T47D (cell line): ENCODE data around the gene ARHGEF16.
A peak's percentile ranks its signal among the peaks of the same experiment; 100 is the strongest.

ENCODE experiments used
- DNase-seq, 2 experiments: peaks; one replicate each; pipeline versions ENCODE4 v3.0.0 to v3.0.0-alpha.2; 2011 to 2012; ENCODE audit warnings: low read depth in 1 of 2, low spot score in 1 of 2
- JUND ChIP-seq: IDR thresholded peaks from 2 replicates; pipeline ENCODE4 v1.6.1; 2012; ENCODE audit warnings: low read depth
- in situ Hi-C: cut with HindIII; loops from 2 replicates; pipeline ENCODE4 v1.10.0; 2016; ENCODE audit warnings: low sequenced_read_pairs, low pct_unique_long_range_greater_than_20kb

Gene ARHGEF16

DNA sequence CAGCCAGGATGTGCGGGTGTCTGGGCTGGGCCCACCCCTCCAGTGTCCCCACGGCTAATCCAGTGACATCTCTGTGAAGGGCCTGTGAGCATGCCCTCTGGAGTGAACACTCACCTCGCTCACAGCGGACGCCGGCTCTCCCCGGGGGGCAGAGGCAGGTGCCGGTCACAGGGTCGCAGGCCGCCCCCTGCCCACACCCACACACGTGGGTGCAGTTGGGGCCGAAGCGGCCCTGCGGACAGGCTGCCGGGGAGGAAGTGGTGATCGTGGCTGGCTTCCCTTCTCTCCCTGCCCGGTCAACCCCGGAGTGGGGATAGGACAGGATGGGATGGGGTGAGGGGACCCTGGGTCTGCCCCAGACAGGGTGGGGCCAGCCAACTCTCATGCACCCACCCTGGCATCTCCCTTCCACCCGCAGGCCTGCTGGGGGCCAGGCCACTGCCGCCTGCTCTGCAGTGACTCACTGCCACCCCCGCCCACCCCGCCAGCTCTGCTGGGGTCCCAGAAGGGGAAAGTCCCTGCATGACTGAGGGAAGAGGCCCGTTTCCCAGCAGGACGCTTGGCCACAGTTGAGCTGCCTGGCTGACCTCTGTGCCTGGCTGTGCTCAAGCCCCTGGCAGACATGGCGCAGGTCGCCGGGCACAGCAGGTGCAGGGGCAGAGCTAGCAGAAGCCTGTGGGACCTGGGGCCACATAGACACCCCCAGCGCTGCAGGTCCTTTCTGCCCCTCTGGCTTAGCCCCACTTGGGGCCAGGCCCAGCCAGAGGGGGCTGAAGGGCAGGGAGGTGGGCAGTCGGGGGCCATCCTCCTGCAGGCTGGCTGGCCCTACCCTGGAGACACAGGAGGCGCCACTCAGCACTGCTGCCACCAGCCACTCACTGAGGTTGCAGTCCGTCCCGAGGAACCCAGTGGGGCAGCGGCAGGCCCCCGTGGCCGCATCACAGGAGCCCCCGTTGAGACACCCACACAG lies 41.6 kb downstream of the ARHGEF16 start:
- no peak for TF ChIP-seq JUND
- in situ Hi-C loops: no loop called here
- DNase-seq: no peak

DNA sequence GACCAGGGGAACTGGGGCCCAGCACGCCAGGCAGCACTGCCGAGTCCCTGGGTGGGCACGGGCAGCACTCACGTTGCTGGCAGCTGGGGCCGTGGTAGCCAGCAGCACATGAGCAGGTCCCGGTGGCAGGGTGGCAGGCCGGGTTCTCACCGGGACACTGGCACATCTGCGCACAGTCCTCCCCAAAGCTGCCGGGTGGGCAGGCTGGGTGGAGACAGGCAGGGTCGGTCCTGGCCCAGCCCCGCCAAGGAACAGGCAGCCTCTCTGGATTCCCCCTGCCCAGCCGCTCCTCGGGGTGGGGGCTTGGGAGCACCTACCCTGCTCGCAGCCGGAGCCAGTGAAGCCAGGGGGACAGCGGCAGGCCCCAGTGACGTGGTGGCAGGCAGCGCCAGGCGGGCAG lies 42.5 kb downstream of the ARHGEF16 start:
- no peak for DNase-seq
- TF ChIP-seq JUND: no peak
- in situ Hi-C loops: no loop called here

DNA sequence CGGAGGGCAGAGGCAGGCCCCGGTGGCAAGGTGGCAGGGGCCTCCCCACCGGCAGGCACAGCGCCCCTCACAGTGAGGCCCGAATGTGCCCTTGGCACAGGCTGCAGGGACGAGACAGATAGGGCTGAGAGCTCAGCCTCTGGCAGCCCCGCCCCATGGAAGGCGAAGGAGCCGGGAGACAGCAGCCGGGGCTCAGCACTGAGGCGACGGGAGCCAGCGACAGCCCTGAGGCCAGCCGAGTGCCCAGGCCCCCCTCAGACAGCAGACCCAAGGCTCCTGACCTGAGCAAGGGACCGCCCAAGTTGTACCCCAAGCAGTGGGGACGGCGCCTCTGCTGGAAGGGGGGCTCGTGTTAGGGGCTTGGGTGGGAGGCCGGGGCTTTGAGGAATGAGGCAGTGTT lies 43.1 kb downstream of the ARHGEF16 start:
- in situ Hi-C loops: no loop called here
- DNase-seq: no peak
- TF ChIP-seq JUND: no peak

GRCh38 chr1:3498246-3498930 lies 43.9 kb downstream of the ARHGEF16 start:
- in situ Hi-C loops: no loop called here
- DNase-seq: no peak
- no peak for TF ChIP-seq JUND

DNA sequence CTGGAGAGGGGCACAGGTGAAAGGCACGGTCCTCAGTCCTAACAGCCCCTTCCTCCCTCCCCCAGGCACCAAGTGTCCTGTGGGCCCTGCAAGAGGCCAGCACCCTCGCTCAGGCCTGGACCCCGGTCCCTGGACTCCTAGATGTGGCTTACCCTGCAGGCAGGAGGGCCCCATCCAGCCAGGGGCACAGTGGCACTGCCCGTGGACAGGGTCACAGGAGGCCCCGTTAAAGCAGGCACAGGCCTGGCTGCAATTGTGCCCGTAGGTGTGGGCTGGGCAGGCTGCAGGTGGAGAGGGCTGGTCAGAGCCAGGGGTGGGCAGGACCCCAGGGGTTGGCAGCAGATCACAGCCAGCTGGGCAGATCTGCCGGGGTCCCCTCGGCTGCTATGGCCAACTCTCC lies 44.5 kb downstream of the ARHGEF16 start:
- in situ Hi-C loops: no loop called here
- TF ChIP-seq JUND: no peak
- no peak for DNase-seq

GRCh38 chr1:3499611-3500010 lies 45.1 kb downstream of the ARHGEF16 start:
- DNase-seq: no peak
- TF ChIP-seq JUND: no peak
- in situ Hi-C loops: no loop called here

DNA sequence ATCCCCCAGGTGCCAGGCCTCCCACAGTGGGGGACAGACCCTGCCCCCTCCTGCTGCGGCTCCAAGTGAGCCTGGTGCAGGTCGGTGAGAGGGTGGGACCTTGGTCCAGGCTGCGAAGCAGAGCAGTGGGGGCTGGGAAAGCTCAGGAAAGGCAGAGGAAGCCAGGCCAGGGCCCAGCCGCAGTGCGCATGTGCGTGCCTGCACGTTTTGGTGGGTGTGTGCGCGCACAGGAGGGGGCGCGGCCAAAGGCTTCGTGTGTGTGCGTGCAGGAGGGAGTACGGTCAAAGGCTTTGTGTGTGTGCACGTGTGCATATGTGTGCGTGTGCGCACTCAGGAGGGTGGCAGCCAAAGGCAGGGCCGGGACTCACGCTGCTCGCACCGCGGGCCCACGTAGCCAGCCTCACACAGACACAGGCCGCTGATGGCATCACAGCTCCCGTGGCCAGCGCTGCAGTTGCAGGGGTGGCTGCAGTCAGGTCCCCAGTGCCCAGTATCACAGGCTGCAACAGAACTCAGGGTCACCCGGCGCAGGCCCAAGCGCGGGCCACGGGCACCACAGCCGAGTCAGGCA lies 45.9 kb downstream of the ARHGEF16 start:
- DNase-seq: no peak
- TF ChIP-seq JUND: no peak
- in situ Hi-C loops: no loop called here

- DNase-seq: no peak
- no peak for TF ChIP-seq JUND
- in situ Hi-C loops: no loop called here
These were observed 47.0 kb downstream of the ARHGEF16 start for GRCh38 chr1:3501437-3501836.

- peak; percentile 44 to 73 for DNase-seq
- in situ Hi-C loops: no loop called here
- TF ChIP-seq JUND: no peak
These were observed 47.6 kb downstream of the ARHGEF16 start for GRCh38 chr1:3501856-3502640.

GRCh38 chr1:3502641-3503524 lies 48.4 kb downstream of the ARHGEF16 start:
- in situ Hi-C loops: no loop called here
- no peak for DNase-seq
- TF ChIP-seq JUND: no peak

- no peak for DNase-seq
- in situ Hi-C loops: no loop called here
- no peak for TF ChIP-seq JUND
These were observed 49.0 kb downstream of the ARHGEF16 start for GRCh38 chr1:3503525-3503886.
